GM12874 (cell line): ENCODE measurements around the gene IRF6.

ENCODE experiments used
- CTCF ChIP-seq: IDR thresholded peaks from 2 replicates; pipeline ENCODE4 v1.5.1; 2011; ENCODE audit warnings: low read depth, mild to moderate bottlenecking, control low read depth, low read length, moderate library complexity; ENCODE audit not compliant: insufficient read depth

IRF6 gene

GRCh38 chr1:209809611-209810010 is 3.7 kb upstream of the IRF6 start:
- TF ChIP-seq CTCF = no peak

GRCh38 chr1:209808059-209808581 is 2.2 kb upstream of the IRF6 start:
- no peak for TF ChIP-seq CTCF

- no peak for TF ChIP-seq CTCF
These were observed 1.6 kb upstream of the IRF6 start for GRCh38 chr1:209807509-209807908.

- TF ChIP-seq CTCF = no peak
These were observed 581 bp downstream of the IRF6 start for GRCh38 chr1:209805341-209805781.

- no peak for TF ChIP-seq CTCF
These were observed 2.4 kb downstream of the IRF6 start for GRCh38 chr1:209803568-209803967.

- no peak for TF ChIP-seq CTCF
These were observed 3.2 kb downstream of the IRF6 start for GRCh38 chr1:209802780-209803152.

GRCh38 chr1:209802117-209802779 is 3.7 kb downstream of the IRF6 start:
- no peak for TF ChIP-seq CTCF
